ENCODE measurements around the gene ZNF45.

Gene ZNF45

DNA sequence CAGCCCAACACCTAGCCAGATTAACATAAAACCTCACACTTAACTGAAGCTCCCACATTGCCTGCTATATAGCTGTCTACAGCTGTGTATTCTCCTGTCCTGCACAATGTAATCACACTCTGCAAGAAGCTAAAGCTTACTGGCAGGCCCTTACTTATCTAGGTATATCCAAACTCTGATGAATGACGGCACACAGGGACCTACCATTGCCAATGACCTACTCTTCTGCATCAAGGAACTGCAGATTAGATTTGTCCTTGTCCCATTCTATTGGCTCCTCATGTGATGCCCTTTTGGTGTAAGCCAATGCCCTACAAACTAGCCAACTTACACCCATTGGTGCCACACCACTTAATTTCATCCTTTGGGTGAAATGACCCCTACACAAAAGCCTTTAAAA, 26.4 kb downstream of the ZNF45 start:
- Histone ChIP-seq H2BK5ac (ENCODE audit: low read length) (no peak overlapping the region), H3K27me3 (ENCODE audit: insufficient read depth, low read length, poor library complexity) (no peaks in the 10 kb centered on the region), H3K79me1 (ENCODE audit: low read length) (no peaks in the 10 kb centered on the region), H3K27ac (ENCODE audit: low read depth, low read length) (no peak overlapping the region), H3K56ac (ENCODE audit: low read length) (no peak overlapping the region), H3K4me2 (ENCODE audit: low read length) (no peak overlapping the region), H3K36me3 (ENCODE audit: control insufficient read depth, insufficient read depth, low read length) (peaks cover 2% of the 10 kb centered on the region), H3K4me3 (ENCODE audit: low read length) (no peak overlapping the region), H4K8ac (ENCODE audit: low read depth, low read length) (no peak overlapping the region), H4K5ac (ENCODE audit: low read length) (no peak overlapping the region), H3K23ac (ENCODE audit: low read length) (no peak overlapping the region), H2BK15ac (replicated peaks; ENCODE audit: low read depth) (no peak overlapping the region), H2AK5ac (ENCODE audit: low read length) (no peak overlapping the region), H3K4ac (ENCODE audit: low read depth, low read length) (no peak overlapping the region), H3K9ac (ENCODE audit: low read length) (no peak overlapping the region), H2BK120ac (ENCODE audit: low read depth, low read length) (no peak overlapping the region), H3K18ac (ENCODE audit: low read length) (no peak overlapping the region), H3K4me1 (ENCODE audit: control insufficient read depth, low read depth, low read length) (no peaks in the 10 kb centered on the region), H3K79me2 (ENCODE audit: control insufficient read depth, insufficient read depth, low read length) (no peaks in the 10 kb centered on the region)
- no CpG with 5 or more reads among the region's 1 CpG for WGBS (ENCODE audit: extremely low coverage, insufficient coverage, low lambda C conversion rate)
- DNase-seq: no peak

- no peak overlapping the region for H2BK120ac ChIP-seq (ENCODE audit: low read depth, low read length)
- H2BK15ac ChIP-seq (replicated peaks; ENCODE audit: low read depth): no peak overlapping the region
- no peaks in the 10 kb centered on the region for H3K79me1 ChIP-seq (ENCODE audit: low read length)
- no peak overlapping the region for H3K9ac ChIP-seq (ENCODE audit: low read length)
- H3K23ac ChIP-seq (ENCODE audit: low read length): no peak overlapping the region
- no peak for DNase-seq
- no peak overlapping the region for H3K4ac ChIP-seq (ENCODE audit: low read depth, low read length)
- H3K56ac ChIP-seq (ENCODE audit: low read length): no peak overlapping the region
- no CpG with 5 or more reads among the region's 2 CpGs for WGBS (ENCODE audit: extremely low coverage, insufficient coverage, low lambda C conversion rate)
- H2BK5ac ChIP-seq (ENCODE audit: low read length): no peak overlapping the region
- no peak overlapping the region for H4K5ac ChIP-seq (ENCODE audit: low read length)
- no peaks in the 10 kb centered on the region for H3K27me3 ChIP-seq (ENCODE audit: insufficient read depth, low read length, poor library complexity)
- H4K8ac ChIP-seq (ENCODE audit: low read depth, low read length): no peak overlapping the region
- H3K79me2 ChIP-seq (ENCODE audit: control insufficient read depth, insufficient read depth, low read length): no peaks in the 10 kb centered on the region
- no peak overlapping the region for H3K4me3 ChIP-seq (ENCODE audit: low read length)
- no peaks in the 10 kb centered on the region for H3K4me1 ChIP-seq (ENCODE audit: control insufficient read depth, low read depth, low read length)
- no peak overlapping the region for H3K27ac ChIP-seq (ENCODE audit: low read depth, low read length)
- H3K36me3 ChIP-seq (ENCODE audit: control insufficient read depth, insufficient read depth, low read length): no peaks in the 10 kb centered on the region
- H3K18ac ChIP-seq (ENCODE audit: low read length): no peak overlapping the region
- no peak overlapping the region for H2AK5ac ChIP-seq (ENCODE audit: low read length)
- no peak overlapping the region for H3K4me2 ChIP-seq (ENCODE audit: low read length)
Observed at GRCh38 chr19:43906774-43907173, 28.3 kb downstream of the ZNF45 start.

DNA sequence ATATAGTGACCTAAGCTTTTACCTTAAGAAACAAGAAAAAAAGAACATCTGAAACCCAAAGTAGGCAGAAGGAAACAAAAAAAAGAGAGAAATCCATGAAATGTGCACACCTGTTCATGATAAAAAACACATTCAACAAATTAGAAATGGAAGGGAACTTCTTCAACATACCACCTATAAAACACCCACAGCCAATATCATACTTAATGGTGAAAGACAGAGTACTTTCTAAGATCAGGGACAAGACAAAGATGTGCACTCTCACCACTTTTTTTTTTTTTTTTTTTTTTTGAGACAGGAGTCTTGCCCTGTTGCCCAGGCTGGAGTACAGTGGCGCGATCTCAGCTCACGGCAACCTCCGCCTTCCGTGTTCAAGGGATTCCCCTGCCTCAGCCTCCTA, 29.2 kb downstream of the ZNF45 start:
- Histone ChIP-seq H3K79me2 (ENCODE audit: control insufficient read depth, insufficient read depth, low read length) (no peaks in the 10 kb centered on the region), H3K9ac (ENCODE audit: low read length) (no peak overlapping the region)

DNA sequence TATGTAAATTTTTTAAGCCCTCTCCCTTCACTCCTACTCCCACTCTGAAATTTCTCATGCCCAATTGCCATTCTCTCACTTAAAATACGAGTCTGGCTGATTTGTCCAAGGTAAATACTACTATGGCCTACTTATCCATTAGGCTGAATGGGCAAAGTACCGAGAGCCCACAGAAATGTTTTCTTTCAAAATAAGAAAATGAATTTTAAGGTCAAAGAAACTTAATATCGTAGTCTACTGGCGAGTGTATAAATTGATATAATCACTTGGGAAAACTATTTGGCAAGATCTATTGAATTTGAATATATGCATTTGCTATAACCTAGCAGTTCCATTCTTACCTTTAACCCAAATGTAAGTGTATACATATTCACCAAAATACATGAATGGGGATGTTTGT, 32.7 kb downstream of the ZNF45 start:
- no peak overlapping the region for H3K9ac ChIP-seq (ENCODE audit: low read length)
- H3K4me3 ChIP-seq (ENCODE audit: low read length): no peak overlapping the region
- H3K79me2 ChIP-seq (ENCODE audit: control insufficient read depth, insufficient read depth, low read length): no peaks in the 10 kb centered on the region
- no peak overlapping the region for H3K4me2 ChIP-seq (ENCODE audit: low read length)
- H3K79me1 ChIP-seq (ENCODE audit: low read length): no peaks in the 10 kb centered on the region
- no peak overlapping the region for H3K27ac ChIP-seq (ENCODE audit: low read depth, low read length)
- no peak overlapping the region for H4K8ac ChIP-seq (ENCODE audit: low read depth, low read length)
- H3K18ac ChIP-seq (ENCODE audit: low read length): no peak overlapping the region
- no peaks in the 10 kb centered on the region for H3K27me3 ChIP-seq (ENCODE audit: insufficient read depth, low read length, poor library complexity)
- WGBS (ENCODE audit: extremely low coverage, insufficient coverage, low lambda C conversion rate): no CpG with 5 or more reads among the region's 4 CpGs
- no peak overlapping the region for H2AK5ac ChIP-seq (ENCODE audit: low read length)
- H2BK15ac ChIP-seq (replicated peaks; ENCODE audit: low read depth): no peak overlapping the region
- no peaks in the 10 kb centered on the region for H3K36me3 ChIP-seq (ENCODE audit: control insufficient read depth, insufficient read depth, low read length)
- no peaks in the 10 kb centered on the region for H3K4me1 ChIP-seq (ENCODE audit: control insufficient read depth, low read depth, low read length)
- no peak overlapping the region for H3K56ac ChIP-seq (ENCODE audit: low read length)
- no peak overlapping the region for H3K4ac ChIP-seq (ENCODE audit: low read depth, low read length)
- no peak overlapping the region for H4K5ac ChIP-seq (ENCODE audit: low read length)
- H2BK5ac ChIP-seq (ENCODE audit: low read length): no peak overlapping the region
- DNase-seq: no peak
- H3K23ac ChIP-seq (ENCODE audit: low read length): no peak overlapping the region
- no peak overlapping the region for H2BK120ac ChIP-seq (ENCODE audit: low read depth, low read length)

More for the DNA sequence above, 29.2 kb downstream of the ZNF45 start:
- H3K18ac ChIP-seq (ENCODE audit: low read length): no peak overlapping the region
- H2BK5ac ChIP-seq (ENCODE audit: low read length): no peak overlapping the region
- no peak overlapping the region for H3K27ac ChIP-seq (ENCODE audit: low read depth, low read length)
- H3K79me1 ChIP-seq (ENCODE audit: low read length): no peaks in the 10 kb centered on the region
- no peak overlapping the region for H2BK120ac ChIP-seq (ENCODE audit: low read depth, low read length)
- H2BK15ac ChIP-seq (replicated peaks; ENCODE audit: low read depth): no peak overlapping the region
- no peak overlapping the region for H3K56ac ChIP-seq (ENCODE audit: low read length)
- H2AK5ac ChIP-seq (ENCODE audit: low read length): no peak overlapping the region
- H3K27me3 ChIP-seq (ENCODE audit: insufficient read depth, low read length, poor library complexity): no peaks in the 10 kb centered on the region
- H3K4me1 ChIP-seq (ENCODE audit: control insufficient read depth, low read depth, low read length): no peaks in the 10 kb centered on the region
- H4K5ac ChIP-seq (ENCODE audit: low read length): no peak overlapping the region
- no peak overlapping the region for H3K4me3 ChIP-seq (ENCODE audit: low read length)
- WGBS (ENCODE audit: extremely low coverage, insufficient coverage, low lambda C conversion rate): no CpG with 5 or more reads among the region's 5 CpGs
- no peak overlapping the region for H4K8ac ChIP-seq (ENCODE audit: low read depth, low read length)
- no peak for DNase-seq
- H3K4ac ChIP-seq (ENCODE audit: low read depth, low read length): no peak overlapping the region
- H3K23ac ChIP-seq (ENCODE audit: low read length): no peak overlapping the region
- no peaks in the 10 kb centered on the region for H3K36me3 ChIP-seq (ENCODE audit: control insufficient read depth, insufficient read depth, low read length)
- H3K4me2 ChIP-seq (ENCODE audit: low read length): no peak overlapping the region

GRCh38 chr19:43901395-43902390, 33.4 kb downstream of the ZNF45 start:
- Histone ChIP-seq H2BK120ac (ENCODE audit: low read depth, low read length) (no peak overlapping the region), H2BK5ac (ENCODE audit: low read length) (no peak overlapping the region), H4K5ac (ENCODE audit: low read length) (peak overlapping the region; percentile 1), H3K27ac (ENCODE audit: low read depth, low read length) (no peak overlapping the region), H3K4ac (ENCODE audit: low read depth, low read length) (no peak overlapping the region), H3K79me2 (ENCODE audit: control insufficient read depth, insufficient read depth, low read length) (no peaks in the 10 kb centered on the region), H3K79me1 (ENCODE audit: low read length) (no peaks in the 10 kb centered on the region), H3K36me3 (ENCODE audit: control insufficient read depth, insufficient read depth, low read length) (no peaks in the 10 kb centered on the region), H2AK5ac (ENCODE audit: low read length) (no peak overlapping the region), H4K8ac (ENCODE audit: low read depth, low read length) (no peak overlapping the region), H3K23ac (ENCODE audit: low read length) (no peak overlapping the region), H3K56ac (ENCODE audit: low read length) (peak overlapping the region; percentile 84), H2BK15ac (replicated peaks; ENCODE audit: low read depth) (no peak overlapping the region), H3K4me1 (ENCODE audit: control insufficient read depth, low read depth, low read length) (no peaks in the 10 kb centered on the region), H3K9ac (ENCODE audit: low read length) (peak overlapping the region; percentile 68), H3K4me3 (ENCODE audit: low read length) (peak overlapping the region; percentile 64), H3K18ac (ENCODE audit: low read length) (no peak overlapping the region), H3K4me2 (ENCODE audit: low read length) (peak overlapping the region; percentile 58), H3K27me3 (ENCODE audit: insufficient read depth, low read length, poor library complexity) (no peaks in the 10 kb centered on the region)
- no CpG with 5 or more reads among the region's 39 CpGs for WGBS (ENCODE audit: extremely low coverage, insufficient coverage, low lambda C conversion rate)
- peak; percentile 94 for DNase-seq
